COLO668 (cell line): ENCODE measurements around the gene NR5A2.

ENCODE experiments used
- DNase-seq: peaks from one replicate; lab custom pipeline; 2025; ENCODE audit not compliant: unreplicated experiment; lab: John Stamatoyannopoulos, UW

The NR5A2 gene

DNA sequence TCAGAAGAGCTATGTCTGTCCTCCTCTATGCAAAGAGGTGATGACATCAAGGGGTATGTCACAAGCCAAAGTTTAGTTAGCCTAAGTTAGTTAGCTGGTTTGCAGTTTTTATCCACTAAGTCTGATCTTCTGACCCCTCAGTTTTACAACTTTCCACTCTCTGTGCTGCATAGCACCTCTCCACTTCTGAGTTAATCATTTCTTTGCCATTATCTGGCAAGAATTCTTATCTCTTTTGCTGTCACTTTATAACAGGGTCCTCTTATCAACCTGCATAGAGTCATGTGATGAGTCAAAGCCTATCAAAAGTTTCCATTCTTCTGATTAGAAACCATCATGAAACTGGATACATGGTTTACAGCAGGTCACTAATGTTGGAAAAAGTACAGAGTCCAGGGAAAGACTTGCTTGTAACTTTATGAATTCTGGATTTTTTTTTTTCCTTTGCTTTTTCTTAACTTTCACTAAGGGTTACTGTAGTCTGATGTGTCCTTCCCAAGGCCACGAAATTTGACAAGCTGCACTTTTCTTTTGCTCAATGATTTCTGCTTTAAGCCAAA, at the start of gene NR5A2:
NR5A2 (plus strand) TSS at position 447 of the 560 bp plus-strand sequence. CDS start 138 bp downstream, outside the sequence.
- no peak for DNase-seq

DNA sequence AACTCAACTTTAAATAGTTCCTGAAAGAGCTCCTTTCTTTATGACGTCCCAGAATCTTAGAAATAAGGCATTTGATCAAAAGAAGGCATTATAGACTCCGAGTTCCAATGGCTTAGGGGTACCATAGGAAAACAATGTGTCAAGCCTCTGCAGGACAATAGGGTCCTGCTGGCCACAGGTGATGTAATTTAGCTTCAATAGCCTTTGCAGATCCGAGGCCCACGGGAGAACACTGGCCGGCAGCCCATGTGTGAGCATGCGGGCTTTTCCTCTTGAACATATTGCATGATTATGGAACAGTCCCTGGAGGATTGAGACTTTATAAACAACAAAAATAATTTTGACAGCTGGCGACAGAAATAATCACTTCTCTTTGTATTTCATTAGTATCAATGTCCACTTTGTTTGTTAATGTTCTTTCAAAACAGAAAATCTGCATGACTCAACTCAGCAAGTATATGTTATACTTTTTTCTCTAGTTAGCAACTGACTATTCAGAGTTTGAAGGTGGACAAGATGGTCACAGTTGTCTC, 49.0 kb upstream of the NR5A2 start:
- DNase-seq: no peak

DNA sequence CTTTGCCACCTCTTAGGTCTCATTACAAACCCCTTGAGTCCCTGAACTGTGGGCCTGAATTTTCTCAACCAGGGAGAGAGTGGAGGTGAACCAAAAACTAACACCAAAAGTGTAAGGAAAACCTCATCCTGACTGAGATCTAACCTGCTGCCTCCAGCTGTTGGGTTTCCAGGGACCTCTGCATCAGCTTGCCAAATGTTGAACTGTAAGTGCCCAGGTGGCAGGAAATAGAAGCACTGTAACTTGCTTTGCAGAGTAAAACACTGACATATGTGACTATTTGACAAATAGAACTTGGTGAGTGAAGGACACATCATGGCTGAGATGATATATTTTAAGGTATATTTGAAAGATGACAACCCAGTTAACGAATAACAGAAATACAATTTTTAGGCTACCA, 48.4 kb upstream of the NR5A2 start:
- no peak for DNase-seq

DNA sequence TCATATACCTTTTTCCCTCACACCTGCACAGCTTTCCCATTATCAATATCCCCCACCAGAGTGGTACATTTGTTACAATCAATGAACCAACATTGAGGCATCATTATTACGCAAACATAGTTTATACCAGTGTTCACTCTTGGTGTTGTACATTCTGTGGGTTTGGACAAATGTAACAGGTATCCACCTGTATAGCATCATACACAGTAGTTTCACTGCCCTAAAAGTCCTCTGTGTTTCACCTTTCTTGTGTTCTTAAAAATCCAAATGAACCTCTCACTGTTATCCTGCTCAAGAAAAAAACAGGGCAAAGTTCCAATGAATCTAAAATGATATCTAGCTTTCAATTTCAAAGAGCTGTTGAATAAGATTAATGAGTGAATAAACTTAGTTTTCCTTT, 45.9 kb upstream of the NR5A2 start:
- DNase-seq: no peak

DNA sequence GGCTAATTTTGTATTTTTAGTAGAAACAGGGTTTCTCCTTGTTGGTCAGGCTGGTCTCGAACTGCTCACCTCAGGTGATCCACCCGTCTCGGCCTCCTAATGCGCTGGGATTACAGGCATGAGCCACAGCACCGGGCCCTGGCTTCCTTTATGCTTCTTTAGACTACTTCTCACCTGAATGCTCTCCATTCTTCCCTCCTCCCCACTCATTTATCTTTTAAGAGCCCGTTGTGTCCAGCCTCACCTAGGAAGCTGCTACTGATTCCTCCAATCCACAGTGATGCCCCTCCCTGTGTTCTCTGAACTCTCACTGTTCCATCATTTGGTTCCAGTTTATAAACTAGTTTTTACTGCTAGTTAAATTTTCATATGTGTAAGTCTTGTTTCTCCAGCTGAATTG, 44.9 kb upstream of the NR5A2 start:
- no peak for DNase-seq

DNA sequence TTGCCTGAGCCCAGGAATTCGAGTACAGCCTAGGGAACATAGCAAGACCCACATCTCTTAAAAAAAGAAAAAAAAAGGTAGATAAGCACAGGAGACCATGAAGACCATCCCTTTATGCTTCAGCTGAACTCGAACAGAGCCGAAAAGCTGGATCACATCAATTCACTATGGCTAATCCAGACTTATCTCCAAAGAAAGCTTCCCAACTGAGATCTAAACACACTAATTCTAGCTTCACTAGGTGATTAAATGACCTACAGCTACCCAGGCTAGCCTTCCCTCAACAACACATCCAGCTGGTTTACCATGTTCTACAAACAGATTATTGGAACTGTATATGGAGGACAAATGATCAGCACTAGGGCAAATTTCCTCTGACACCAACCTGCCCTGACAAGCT, 44.0 kb upstream of the NR5A2 start:
- DNase-seq: no peak

DNA sequence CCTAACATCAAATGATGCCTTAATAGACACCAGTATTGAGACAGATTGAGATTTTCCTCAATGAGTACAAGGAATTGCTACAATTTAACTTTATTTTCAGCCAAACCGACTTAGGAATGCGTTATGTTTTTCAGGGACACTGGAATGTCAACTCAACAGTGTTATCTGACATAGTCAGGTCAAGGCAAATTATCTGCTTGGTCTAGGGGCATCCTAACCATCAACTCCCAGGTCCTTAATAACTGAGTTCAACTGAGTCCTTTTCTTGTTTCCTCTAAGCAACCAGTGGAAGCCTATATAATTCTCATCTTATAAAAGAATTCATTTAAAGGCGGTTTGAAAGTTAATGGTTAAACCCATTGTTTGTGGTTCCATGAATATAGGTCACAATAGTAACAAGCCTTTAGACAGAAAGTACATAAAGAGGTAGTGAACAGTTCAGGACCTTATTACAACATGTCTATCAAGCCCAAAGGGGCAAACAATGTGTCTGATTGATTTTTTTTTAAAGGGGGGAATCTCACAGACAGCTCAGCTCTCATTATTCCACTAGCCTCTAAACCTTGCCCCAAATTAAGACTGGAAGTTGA, 32.3 kb upstream of the NR5A2 start:
- DNase-seq: no peak

DNA sequence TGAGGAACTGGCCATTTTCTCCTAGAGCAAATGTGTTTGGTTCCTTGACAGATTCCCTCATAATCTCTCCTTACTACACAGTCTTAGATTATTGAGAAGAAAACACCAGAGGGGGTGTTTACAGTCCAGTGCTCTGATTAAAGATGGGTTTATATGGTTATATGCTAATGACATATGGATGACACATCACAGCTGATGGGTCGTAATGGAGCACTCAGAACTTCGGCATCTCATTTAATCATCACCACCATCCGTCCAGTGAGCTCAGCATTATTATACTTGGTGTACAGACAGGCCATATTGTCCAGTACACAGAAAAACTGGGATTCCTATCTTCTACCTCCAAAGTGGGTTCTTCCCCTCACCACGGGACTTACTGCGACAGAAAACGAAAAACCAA, 22.3 kb upstream of the NR5A2 start:
- no peak for DNase-seq

DNA sequence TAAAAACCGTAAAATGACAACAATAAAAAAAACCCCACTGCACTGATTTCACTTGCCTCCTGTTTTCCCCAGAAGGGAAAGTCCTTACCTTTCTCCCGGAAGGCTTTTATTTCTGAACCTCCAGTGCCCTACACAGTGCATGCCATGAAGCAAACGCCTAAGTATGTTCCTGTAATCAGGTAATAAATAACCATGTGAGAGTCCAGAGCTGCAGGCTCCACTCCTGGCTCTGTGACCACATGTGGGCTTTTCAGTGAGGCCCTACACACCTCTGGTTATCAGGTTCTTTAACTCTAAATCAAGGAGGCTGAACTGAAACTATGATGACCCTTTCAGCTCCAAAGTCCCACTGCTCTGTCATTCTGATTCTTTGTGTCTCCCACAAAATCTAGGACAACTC, 20.8 kb upstream of the NR5A2 start:
- DNase-seq: no peak

DNA sequence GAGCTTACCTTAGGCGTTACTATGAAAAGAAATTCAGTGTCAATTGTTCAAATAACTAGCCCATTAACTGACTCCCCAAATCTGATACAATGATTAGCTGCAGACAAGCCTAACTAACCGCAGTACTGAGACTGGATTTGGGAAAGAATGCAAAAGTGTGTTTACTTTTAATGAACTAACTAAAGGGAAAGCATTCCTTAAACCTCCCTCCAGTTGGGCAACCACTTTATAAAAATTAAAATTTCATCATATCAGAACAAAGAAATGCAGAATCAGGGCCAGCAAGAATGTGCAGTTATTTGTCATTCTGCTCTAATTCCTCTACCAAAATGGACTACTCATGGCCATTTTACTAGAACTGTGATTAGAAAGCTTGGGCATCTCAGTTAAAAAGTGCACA, 11.7 kb upstream of the NR5A2 start:
- DNase-seq: no peak

DNA sequence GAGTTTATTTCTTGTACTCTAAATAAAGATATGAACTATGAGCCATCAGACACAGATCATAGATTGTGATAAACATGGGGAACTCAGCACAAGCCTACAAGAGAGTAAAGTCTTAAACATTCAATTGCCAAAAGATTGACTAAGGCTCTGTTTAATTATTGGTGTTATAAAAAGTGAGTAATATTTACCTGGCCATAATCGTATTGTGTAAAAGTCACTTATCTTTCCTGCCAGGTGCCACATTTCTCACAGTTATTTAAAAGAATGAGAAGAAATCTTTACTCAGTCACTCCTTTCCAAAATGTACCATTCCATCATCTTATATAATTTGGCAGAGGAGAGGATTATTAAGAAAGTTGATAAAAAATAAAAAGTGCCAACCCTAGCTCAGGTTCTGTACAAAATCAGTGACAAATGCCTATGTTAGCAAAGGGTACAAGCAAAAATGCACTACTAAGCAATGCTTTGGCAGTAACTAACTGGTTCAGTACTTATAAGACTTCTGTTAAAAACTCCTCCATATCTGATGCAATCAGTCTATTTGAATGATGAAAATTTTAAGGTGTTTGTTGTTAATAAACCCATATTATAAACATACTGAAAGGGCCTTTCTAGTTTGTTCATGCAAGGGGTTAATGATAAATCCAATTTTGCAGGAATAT, 5.8 kb upstream of the NR5A2 start:
- DNase-seq: no peak

DNA sequence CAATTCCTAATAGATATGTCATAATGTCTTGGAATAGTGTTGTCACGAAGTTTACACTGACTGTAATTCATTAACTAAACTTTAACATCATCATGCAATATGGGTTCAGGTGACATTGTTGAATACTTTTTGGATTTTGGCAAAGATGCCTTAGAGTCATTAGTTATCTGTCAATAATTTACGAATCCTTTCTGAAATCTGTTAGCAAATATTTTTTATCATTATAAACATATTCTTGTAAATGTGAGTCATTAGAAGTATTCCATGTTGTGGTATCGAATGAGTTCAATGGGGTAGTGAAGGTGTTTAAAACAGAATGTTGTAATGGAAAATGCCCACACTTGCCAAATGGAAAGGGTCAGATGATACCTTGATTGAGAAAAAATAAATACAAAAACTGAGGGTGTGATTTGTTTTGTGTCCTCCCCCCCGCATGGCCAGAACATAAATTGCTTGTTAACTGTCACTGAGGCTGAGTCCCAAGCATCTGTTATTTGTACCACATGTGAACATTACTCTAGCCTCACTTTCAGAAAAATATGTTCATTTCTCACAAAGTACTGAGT, 5.2 kb upstream of the NR5A2 start:
- DNase-seq: no peak

DNA sequence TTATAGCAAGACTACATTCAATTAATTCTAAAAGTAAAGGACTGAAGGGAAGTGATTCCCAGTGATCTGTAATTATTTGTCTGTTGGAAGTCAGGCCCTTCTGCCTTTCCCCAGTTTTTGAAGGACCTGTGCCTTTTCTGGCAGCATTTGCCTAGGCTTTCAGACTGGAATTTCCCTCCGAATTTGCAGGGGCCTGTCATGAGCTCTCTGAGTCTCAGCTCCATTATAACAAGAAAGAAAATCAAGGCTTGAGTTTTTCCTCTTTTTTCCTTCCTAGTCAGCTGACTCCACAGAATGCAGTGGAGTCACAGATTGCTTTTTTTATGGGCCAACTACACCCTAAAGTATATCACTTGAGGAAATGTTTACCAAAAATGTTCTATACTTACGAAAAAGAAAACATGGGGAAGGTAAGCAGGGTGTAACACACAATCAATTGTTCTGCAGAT, 1.1 kb downstream of the NR5A2 start:
- no peak for DNase-seq

DNA sequence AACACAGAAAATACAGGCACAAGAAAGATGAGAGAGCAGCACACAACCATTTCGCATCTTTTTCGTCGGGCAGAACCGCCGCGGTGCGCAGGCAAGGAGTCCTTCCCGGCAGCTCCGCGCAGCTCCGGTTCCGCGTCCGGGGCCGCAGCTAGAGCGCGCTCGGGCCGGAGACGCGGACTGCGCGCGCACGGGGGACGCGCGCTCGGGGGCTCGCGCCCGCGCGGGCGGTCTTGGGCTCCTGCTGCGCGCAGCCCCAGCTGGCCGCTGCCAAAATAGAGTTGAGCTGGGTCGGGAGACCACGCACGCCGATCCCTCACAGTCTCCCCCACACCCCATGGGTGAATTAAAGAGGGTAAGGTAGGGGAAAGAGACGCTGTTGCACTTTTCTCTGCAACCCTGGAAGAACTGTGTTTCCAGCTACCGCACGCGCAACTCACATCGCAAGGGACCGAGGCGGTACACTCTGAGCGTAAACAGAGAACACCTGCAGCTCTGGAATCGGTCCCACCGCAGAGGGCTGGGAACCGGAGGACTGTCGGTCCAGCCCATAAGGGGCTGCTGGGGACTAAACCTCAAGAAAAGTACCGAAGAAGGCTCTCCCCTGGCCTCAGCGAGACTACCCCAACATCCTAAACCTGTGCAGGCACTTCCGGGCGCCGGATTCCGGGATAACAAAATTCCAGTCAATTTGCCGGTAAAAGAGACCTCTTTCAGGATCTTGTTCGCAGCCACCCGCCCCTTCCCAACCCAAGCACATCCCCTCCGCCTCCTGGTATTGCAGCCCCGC, 1.7 kb downstream of the NR5A2 start:
- DNase-seq: peak; percentile 91

DNA sequence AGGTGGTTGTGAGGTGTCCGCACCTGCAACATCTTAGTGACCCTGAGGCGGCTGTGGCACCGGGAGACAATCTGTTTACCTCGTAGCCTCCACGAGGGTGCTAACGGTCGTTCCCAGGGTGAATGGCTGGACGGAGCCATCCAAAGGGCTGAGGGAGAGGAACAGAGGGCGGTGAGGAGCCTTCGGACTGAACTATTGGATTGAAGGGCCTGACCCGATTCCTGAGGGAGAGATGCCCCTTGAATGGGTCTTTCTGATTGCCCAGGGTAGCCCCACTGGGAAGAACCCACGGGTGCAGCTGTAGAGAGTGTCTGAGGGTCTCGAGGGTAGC, 2.3 kb downstream of the NR5A2 start:
- peak; percentile 63 for DNase-seq

DNA sequence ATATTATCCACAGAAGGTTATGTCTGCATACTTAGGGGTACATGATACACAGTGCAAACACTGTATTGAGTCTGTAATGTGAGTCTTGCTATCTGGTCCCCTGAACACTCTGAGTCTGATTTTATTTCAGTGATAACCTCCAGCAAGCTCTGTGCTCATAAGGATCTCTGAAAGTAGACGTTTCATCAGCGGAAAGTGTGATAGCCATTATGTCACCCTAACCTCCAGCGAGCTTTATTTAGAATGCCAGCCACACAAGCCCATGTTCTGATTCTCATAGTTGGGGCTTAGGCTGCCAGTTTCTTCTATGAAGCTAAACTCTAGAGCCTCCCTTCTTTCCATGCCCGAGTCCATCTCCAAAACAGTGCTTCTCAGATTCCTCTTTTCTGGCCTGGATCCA, 3.3 kb downstream of the NR5A2 start:
- DNase-seq: no peak

DNA sequence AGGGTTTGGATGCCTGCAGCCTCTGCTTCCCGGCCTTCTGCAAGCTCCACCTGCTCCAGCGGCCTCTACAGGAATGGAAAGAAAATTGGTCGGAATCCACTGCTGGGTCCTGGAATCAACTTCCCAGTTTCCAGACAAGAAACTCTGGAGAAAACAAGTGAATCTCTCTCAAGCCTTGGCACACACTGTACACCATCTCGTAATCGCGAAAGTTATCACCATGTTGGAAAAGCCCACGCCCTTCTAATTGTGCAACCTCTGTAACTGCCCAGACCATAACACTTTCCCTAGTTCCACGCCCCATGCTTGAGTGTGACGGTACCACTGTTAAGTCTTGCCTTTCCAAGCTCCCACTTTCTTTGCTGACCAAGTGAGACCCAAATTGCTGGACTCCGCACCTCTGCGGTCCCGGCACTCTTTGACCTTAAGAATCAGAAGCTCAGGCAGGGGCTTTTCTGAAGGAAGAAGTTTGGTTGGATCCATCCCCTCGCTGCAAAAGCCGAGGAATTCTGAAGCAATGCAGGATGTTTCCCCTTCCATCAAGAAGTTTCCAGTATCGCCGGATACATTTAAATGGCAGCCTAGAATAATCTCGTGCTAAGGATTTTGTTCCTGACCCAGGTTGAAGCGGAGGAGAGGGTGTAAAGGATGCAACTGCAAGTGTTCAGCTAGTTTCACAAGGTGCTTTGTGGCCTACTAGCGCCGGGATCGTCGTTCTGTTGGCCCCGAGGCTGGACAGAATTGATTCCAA, 6.2 kb downstream of the NR5A2 start:
- DNase-seq: no peak

DNA sequence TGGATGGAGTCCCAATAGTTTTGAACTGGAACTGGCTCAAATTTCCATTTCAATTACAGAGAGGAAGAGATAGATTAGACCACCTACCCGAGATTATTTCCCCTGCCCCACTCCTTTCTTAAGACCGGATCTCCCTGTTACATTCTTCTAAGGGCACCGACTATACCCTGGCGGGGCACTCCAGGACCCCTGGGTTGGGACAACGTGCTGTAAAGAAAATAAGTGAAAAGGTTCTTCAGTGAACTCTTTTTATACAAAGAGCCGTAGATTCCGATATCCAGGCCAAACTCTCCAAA, 6.7 kb downstream of the NR5A2 start:
- no peak for DNase-seq

DNA sequence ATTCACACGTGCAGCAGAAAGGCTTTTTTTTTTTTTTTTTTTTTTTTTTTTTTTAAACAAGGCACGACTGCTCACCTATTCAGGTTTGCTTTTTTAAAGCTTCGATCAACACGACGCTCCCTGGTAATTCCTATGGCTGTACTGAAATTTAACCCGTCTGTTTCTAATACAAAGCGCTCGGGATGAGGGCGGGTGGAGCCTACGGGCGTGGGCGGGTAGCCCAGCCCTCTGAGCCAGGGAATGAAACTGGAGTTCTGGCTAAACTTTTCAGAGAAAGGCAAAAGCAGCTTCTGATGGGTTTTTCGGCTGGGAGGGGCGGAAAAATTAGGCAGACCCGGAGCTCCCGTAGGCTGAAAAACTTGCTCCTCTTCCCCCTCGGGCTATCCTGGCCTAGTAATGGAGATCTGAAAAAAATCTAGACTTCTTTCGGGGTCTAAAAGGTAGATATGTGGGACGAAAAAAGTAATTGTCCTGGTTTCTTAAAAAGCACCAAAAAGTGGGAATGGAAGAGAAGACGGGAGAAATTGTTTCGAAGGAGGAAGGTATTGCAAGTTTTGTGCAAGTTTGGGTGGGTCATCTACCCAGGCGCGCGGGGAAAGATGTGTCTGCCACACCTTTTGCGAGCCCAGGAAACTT, 7.4 kb downstream of the NR5A2 start:
- DNase-seq: no peak

DNA sequence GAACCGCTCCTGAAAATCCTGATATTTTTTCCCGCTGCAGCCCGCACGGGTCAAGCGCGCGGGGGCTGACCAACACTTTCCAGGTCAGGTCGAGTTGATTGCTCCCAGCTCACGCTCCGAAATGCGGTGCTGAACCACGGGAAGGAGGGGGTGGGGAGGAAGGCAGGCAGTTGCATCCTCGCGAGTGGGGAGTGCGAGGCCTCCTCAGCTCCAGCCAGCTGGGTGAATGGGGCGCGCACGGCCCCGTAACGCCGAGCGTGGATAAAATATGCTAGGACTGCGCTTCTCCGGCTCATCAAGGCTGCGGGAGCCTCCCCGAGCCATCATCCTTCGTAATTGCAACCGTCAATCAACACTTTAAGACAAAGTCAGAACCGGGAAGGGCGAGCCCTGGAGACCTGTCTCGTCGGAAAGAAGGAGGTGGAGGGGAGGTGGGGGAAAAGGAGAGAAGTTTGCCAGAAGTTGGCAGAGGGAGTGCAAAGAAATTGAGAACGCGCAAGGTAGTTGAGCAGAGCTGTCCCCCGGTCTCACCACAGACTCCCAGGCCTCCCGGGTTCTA, 8.0 kb downstream of the NR5A2 start:
- DNase-seq: no peak
